Measurements from ENCODE around the gene TTI1.
"Not testable (repeated sequence)": the region's sequence is repeated elsewhere in the genome, so short reads cannot be mapped to it uniquely, and the experiment has no call there.

Gene TTI1

GRCh38 chr20:37986873-37987601 lies 46.2 kb downstream of the TTI1 start:
- no peak for DNase-seq

GRCh38 chr20:37986044-37986858 lies 47.0 kb downstream of the TTI1 start:
- no peak for DNase-seq

GRCh38 chr20:37984018-37984785 lies 49.1 kb downstream of the TTI1 start:
- DNase-seq: no peak

- no peak for DNase-seq
These were observed 50.0 kb downstream of the TTI1 start for GRCh38 chr20:37983286-37983685.

GRCh38 chr20:37981568-37981967 lies 51.7 kb downstream of the TTI1 start:
- DNase-seq: no peak

GRCh38 chr20:37980876-37981275 lies 52.4 kb downstream of the TTI1 start:
- DNase-seq: no peak

- no peak for DNase-seq
These were observed 52.9 kb downstream of the TTI1 start for GRCh38 chr20:37980383-37980782.

- DNase-seq: no peak
These were observed 54.0 kb downstream of the TTI1 start for GRCh38 chr20:37979021-37979985.

- DNase-seq: no peak
These were observed 55.5 kb downstream of the TTI1 start for GRCh38 chr20:37977786-37978185.

GRCh38 chr20:37977338-37977737 lies 55.9 kb downstream of the TTI1 start:
- no peak for DNase-seq

- no peak for DNase-seq
These were observed 56.4 kb downstream of the TTI1 start for GRCh38 chr20:37976887-37977286.

GRCh38 chr20:37973059-37973910 lies 60.0 kb downstream of the TTI1 start:
- no peak for DNase-seq

GRCh38 chr20:37972256-37973058 lies 60.8 kb downstream of the TTI1 start:
- DNase-seq: no peak

- DNase-seq: no peak
These were observed 61.6 kb downstream of the TTI1 start for GRCh38 chr20:37971561-37972127.

GRCh38 chr20:37970856-37971245 lies 62.4 kb downstream of the TTI1 start:
- DNase-seq: no peak

GRCh38 chr20:37969949-37970855 lies 63.1 kb downstream of the TTI1 start:
- DNase-seq: no peak

GRCh38 chr20:37968841-37969401 lies 64.3 kb downstream of the TTI1 start:
- DNase-seq: no peak

GRCh38 chr20:37963483-37963882 lies 69.8 kb downstream of the TTI1 start:
- not testable (repeated sequence) for DNase-seq

GRCh38 chr20:37961066-37961465 lies 72.2 kb downstream of the TTI1 start:
- DNase-seq: no peak
